ENCODE data around the gene GSG1.
"Not testable (repeated sequence)": the region's sequence is repeated elsewhere in the genome, so short reads cannot be mapped to it uniquely, and the experiment has no call there.

The GSG1 gene

DNA sequence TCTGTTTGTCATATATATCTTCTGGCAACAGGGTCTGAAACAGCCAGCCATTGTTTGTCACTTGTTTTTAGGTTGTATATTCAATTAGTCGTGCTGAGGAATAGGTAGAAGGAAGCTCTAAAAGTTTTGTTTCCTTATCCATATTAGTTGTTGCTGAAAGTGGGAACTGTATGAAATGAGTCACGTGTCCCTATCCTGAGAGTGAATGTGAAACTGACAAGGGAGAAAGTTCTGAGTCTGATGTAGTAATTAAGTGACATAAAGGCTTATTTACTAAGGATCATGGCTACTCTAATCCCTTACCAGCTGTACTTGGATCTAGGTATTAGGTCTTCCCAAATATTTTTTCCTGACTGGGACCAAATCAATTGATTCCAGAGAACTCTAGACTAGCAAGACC lies 42.9 kb downstream of the GSG1 start:
- Histone ChIP-seq H3K9me3 (ENCODE audit: severe bottlenecking) (no peaks in the 10 kb centered on the region), H3K27me3 (ENCODE audit: insufficient read depth, poor library complexity, severe bottlenecking) (no peaks in the 10 kb centered on the region), H3K27ac (ENCODE audit: poor library complexity, severe bottlenecking) (no peak overlapping the region), H3K4me3 (ENCODE audit: severe bottlenecking) (no peak overlapping the region), H3K4me1 (ENCODE audit: insufficient read depth, poor library complexity, severe bottlenecking) (no peaks in the 10 kb centered on the region), H3K36me3 (ENCODE audit: low read depth) (no peaks in the 10 kb centered on the region)
- TF ChIP-seq, protein P1, sequence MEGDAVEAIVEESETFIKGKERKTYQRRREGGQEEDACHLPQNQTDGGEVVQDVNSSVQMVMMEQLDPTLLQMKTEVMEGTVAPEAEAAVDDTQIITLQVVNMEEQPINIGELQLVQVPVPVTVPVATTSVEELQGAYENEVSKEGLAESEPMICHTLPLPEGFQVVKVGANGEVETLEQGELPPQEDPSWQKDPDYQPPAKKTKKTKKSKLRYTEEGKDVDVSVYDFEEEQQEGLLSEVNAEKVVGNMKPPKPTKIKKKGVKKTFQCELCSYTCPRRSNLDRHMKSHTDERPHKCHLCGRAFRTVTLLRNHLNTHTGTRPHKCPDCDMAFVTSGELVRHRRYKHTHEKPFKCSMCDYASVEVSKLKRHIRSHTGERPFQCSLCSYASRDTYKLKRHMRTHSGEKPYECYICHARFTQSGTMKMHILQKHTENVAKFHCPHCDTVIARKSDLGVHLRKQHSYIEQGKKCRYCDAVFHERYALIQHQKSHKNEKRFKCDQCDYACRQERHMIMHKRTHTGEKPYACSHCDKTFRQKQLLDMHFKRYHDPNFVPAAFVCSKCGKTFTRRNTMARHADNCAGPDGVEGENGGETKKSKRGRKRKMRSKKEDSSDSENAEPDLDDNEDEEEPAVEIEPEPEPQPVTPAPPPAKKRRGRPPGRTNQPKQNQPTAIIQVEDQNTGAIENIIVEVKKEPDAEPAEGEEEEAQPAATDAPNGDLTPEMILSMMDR (IDR thresholded peaks at IDR 0.05; ENCODE audit: poor library complexity, severe bottlenecking): no peak
- ATAC-seq (ENCODE audit: low read depth) (no peak), DNase-seq (ENCODE audit: low spot score) (no peak)

GRCh38 chr12:13053617-13054016 lies 49.9 kb downstream of the GSG1 start:
- not testable (repeated sequence) for H3K36me3 ChIP-seq (ENCODE audit: low read depth); H3K4me3 ChIP-seq (ENCODE audit: severe bottlenecking); H3K27ac ChIP-seq (ENCODE audit: poor library complexity, severe bottlenecking); DNase-seq (ENCODE audit: low spot score); H3K4me1 ChIP-seq (ENCODE audit: insufficient read depth, poor library complexity, severe bottlenecking); ATAC-seq (ENCODE audit: low read depth); H3K9me3 ChIP-seq (ENCODE audit: severe bottlenecking); H3K27me3 ChIP-seq (ENCODE audit: insufficient read depth, poor library complexity, severe bottlenecking)

DNA sequence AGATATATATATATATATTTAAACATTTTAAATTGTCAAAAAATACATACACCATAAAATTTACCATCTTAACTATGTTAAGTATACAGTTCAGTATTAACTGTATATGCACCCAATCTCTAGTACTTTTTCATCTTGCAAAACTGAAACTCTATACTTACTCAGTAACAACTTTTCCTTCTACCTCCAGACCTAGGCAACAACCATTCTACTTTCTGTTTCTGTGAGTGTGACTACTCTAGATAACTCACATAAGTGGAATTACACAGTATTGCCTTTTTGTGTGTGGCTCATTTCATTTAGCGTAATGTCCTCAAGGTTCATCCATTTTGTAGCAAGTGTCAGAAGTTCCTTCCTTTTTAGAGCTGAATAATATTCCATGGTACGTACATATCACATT lies 51.0 kb downstream of the GSG1 start:
- Histone ChIP-seq H3K27me3 (ENCODE audit: insufficient read depth, poor library complexity, severe bottlenecking) (no peaks in the 10 kb centered on the region), H3K27ac (ENCODE audit: poor library complexity, severe bottlenecking) (no peak overlapping the region), H3K4me3 (ENCODE audit: severe bottlenecking) (no peak overlapping the region), H3K9me3 (ENCODE audit: severe bottlenecking) (no peaks in the 10 kb centered on the region), H3K36me3 (ENCODE audit: low read depth) (no peaks in the 10 kb centered on the region), H3K4me1 (ENCODE audit: insufficient read depth, poor library complexity, severe bottlenecking) (no peaks in the 10 kb centered on the region)
- no peak for DNase-seq (ENCODE audit: low spot score)
- TF ChIP-seq, protein P1 (IDR thresholded peaks at IDR 0.05; ENCODE audit: poor library complexity, severe bottlenecking): no peak
- no peak for ATAC-seq (ENCODE audit: low read depth)

DNA sequence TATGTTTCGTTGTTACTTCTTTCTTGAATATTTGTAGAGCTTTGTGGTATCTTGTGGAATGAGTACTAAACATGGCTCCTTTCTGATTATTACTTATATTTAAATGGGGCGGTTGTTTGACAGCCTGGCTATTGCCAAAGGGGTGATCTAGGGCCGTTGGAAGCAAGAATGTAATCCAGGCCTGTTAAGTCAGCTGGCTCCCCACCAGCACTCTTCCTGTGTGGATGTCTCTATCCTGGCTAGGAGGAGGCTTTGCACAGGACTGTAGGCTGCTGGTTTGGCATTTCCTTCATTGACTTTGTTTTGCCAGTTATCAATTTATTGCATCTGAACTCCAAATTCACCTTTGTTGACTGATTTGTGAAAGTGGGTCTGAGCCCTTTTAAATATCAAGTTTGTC lies 53.7 kb downstream of the GSG1 start:
- no peaks in the 10 kb centered on the region for H3K36me3 ChIP-seq (ENCODE audit: low read depth)
- H3K27me3 ChIP-seq (ENCODE audit: insufficient read depth, poor library complexity, severe bottlenecking): no peaks in the 10 kb centered on the region
- ATAC-seq (ENCODE audit: low read depth) (no peak), DNase-seq (ENCODE audit: low spot score) (no peak)
- no peaks in the 10 kb centered on the region for H3K9me3 ChIP-seq (ENCODE audit: severe bottlenecking)
- no peak overlapping the region for H3K4me3 ChIP-seq (ENCODE audit: severe bottlenecking)
- TF ChIP-seq, protein P1 (IDR thresholded peaks at IDR 0.05; ENCODE audit: poor library complexity, severe bottlenecking): no peak
- no peaks in the 10 kb centered on the region for H3K4me1 ChIP-seq (ENCODE audit: insufficient read depth, poor library complexity, severe bottlenecking)
- no peak overlapping the region for H3K27ac ChIP-seq (ENCODE audit: poor library complexity, severe bottlenecking)

DNA sequence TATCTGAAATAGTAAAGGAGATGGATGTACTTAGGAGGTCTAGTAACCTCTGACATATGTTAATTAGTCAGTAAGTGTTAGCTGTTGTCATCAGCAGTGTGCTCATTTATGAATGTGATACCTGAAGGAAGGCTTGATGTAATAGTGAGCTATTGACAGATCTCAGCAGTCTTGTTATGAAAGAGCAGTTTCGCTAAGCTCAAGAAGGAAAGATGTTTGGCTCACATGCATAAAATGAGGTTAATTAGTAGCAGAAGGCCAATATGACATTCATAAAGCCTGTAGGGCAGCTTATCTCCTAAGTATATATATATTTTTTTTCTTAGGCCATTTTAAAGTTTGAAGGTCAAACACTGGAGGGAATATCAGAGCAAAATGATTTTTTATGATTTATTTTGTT lies 56.5 kb downstream of the GSG1 start:
- Histone ChIP-seq H3K9me3 (ENCODE audit: severe bottlenecking) (no peaks in the 10 kb centered on the region), H3K4me1 (ENCODE audit: insufficient read depth, poor library complexity, severe bottlenecking) (no peaks in the 10 kb centered on the region), H3K27ac (ENCODE audit: poor library complexity, severe bottlenecking) (no peak overlapping the region), H3K4me3 (ENCODE audit: severe bottlenecking) (no peak overlapping the region), H3K27me3 (ENCODE audit: insufficient read depth, poor library complexity, severe bottlenecking) (no peaks in the 10 kb centered on the region), H3K36me3 (ENCODE audit: low read depth) (no peaks in the 10 kb centered on the region)
- DNase-seq (ENCODE audit: low spot score): no peak
- TF ChIP-seq, protein P1 (IDR thresholded peaks at IDR 0.05; ENCODE audit: poor library complexity, severe bottlenecking): no peak
- no peak for ATAC-seq (ENCODE audit: low read depth)

All from RWPE2 (cell line).